Sigmoid colon (tissue), 7 donors: ENCODE results near the gene COBL. TPM values are rescaled to one million over a fixed set of nuclear protein-coding genes. Genes with fewer than 3 reads are reported as not detected.

Source experiments
- DNase-seq: peaks from one replicate; pipeline ENCODE4 v3.0.0-alpha.2; 2019
- H3K27ac ChIP-seq, 4 donors: fragments of 200-600 bp; sonication (generic); one replicate each; pipeline ENCODE4 v1.5.1; 2016 to 2019; ENCODE audit warnings: mild to moderate bottlenecking in 1 of 4
- H3K27me3 ChIP-seq, 3 donors: fragments of 200-600 bp; sonication (generic); one replicate each; pipeline ENCODE4 v1.5.1; 2019; ENCODE audit warnings: mild to moderate bottlenecking in 1 of 3
- H3K36me3 ChIP-seq, 4 donors: fragments of 200-600 bp; sonication (generic); one replicate each; pipeline ENCODE4 v1.5.1; 2016 to 2019
- H3K4me1 ChIP-seq, 4 donors: fragments of 200-600 bp; sonication (generic); one replicate each; pipeline ENCODE4 v1.5.1; 2017 to 2019
- H3K4me3 ChIP-seq, 4 donors: fragments of 200-600 bp; sonication (generic); one replicate each; pipeline ENCODE4 v1.5.1; 2017 to 2019; ENCODE audit warnings: mild to moderate bottlenecking in 2 of 4, moderate library complexity in 1 of 4
- H3K9me3 ChIP-seq, 4 donors: fragments of 200-600 bp in 3 of 4; sonication (generic) in 3 of 4; one replicate each; pipeline versions ENCODE4 v1.5.1 to v1.6.1; 2013 to 2019
- EP300 ChIP-seq, 4 donors: sonication (generic); formaldehyde crosslinking; IDR thresholded peaks; one replicate each; pipeline ENCODE4 v1.6.1; 2017; ENCODE audit warnings: antibody characterized with exemption in 4 of 4
- POLR2A ChIP-seq, 2 donors: fragments of 450-650 bp; IDR thresholded peaks; one replicate each; pipeline ENCODE4 v1.6.1; 2016; ENCODE audit warnings: antibody characterized with exemption in 2 of 2, mild to moderate bottlenecking in 2 of 2, moderate library complexity in 2 of 2
- POLR2AphosphoS5 ChIP-seq, 4 donors: sonication (generic); formaldehyde crosslinking; IDR thresholded peaks; one replicate each; pipeline ENCODE4 v1.6.1; 2017; ENCODE audit warnings: antibody characterized with exemption in 4 of 4
- WGBS, 2 donors: extraction: QIAGEN DNeasy Blood & Tissue Kit; methylation state at CpG; one replicate each; pipeline ENCODE4 v1.1.7; 2013; 5-methylcytosine and 5-hydroxymethylcytosine counted together
- intact Hi-C: fragments of 100-400 bp; cut with DNase I; formaldehyde crosslinking; loops from one replicate; pipeline ENCODE4 v1.15.1; 2023
- polyA plus RNA-seq, 3 donors: library from polyadenylated mRNA; stranded (reverse); fragments of 200-250 nt; gene quantifications; one replicate each; pipeline ENCODE4 v1.2.3, GENCODE V29; 2013
- total RNA-seq, 4 donors: library from RNA; depleted of rRNA; stranded (reverse); fragments of >200 nt; gene quantifications; one replicate each; pipeline ENCODE4 v1.1.0, GENCODE V29; 2016
- TF ChIP-seq, protein P1 (sequence below), 4 experiments: fragments of 450-650 bp in 3 of 4; fragments of 200-600 bp in 1 of 4; IDR thresholded peaks; one replicate each; pipeline ENCODE4 v1.5.1; 2016 to 2019; ENCODE audit warnings: antibody characterized with exemption in 4 of 4, mild to moderate bottlenecking in 3 of 4, moderate library complexity in 2 of 4
- donor health status: healthy with polysubstance abuse.
- donor health status: Bipolar disorder and iron deficiency.
- donor health status: healthy.

COBL gene
- total and polyA plus RNA-seq, 7 donors: 3.0 to 27.6 (median 10.0) TPM

DNA sequence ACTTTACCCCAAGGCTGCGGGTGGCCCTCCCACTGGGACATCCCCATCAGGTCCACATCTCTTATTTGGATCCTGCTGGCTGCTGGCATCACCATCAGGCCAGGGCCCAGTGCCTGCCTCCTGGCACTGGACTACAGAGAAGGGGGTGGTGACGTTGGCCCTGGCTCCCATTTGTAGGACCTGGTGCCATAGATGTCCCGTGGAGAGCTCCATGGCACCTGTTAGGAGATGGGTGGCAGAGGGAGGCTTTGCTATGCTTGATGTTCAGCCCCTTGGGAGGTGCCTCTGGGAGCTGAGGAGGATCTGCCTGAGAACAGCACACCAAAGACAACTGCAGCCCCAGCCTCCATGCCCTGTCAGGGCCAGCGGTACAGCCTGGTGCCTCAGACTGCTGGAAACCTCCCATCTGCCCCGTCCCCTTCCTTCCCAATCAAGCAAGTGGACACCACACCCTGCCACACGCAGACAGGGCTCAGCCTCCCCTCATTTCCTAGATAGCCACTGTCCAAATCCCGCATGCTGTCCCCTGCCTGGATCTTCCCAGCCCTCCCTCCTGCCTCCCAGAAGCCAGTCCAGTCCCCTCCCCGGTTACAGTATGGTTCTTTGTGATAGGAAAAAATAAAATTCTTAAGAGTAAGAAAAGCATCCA lies 303.9 kb downstream of the COBL start:
- intact Hi-C loops: no loop called here
- no peak overlapping the region for H3K4me3 ChIP-seq
- H3K9me3 ChIP-seq: no peaks in the 10 kb centered on the region
- TF ChIP-seq, protein P1, sequence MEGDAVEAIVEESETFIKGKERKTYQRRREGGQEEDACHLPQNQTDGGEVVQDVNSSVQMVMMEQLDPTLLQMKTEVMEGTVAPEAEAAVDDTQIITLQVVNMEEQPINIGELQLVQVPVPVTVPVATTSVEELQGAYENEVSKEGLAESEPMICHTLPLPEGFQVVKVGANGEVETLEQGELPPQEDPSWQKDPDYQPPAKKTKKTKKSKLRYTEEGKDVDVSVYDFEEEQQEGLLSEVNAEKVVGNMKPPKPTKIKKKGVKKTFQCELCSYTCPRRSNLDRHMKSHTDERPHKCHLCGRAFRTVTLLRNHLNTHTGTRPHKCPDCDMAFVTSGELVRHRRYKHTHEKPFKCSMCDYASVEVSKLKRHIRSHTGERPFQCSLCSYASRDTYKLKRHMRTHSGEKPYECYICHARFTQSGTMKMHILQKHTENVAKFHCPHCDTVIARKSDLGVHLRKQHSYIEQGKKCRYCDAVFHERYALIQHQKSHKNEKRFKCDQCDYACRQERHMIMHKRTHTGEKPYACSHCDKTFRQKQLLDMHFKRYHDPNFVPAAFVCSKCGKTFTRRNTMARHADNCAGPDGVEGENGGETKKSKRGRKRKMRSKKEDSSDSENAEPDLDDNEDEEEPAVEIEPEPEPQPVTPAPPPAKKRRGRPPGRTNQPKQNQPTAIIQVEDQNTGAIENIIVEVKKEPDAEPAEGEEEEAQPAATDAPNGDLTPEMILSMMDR (IDR thresholded peaks at IDR 0.05): no peak
- TF ChIP-seq POLR2A (IDR thresholded peaks at IDR 0.05) (no peak), EP300 (IDR thresholded peaks at IDR 0.05) (no peak), POLR2AphosphoS5 (IDR thresholded peaks at IDR 0.05) (no peak)
- no peaks in the 10 kb centered on the region for H3K27me3 ChIP-seq
- WGBS, 2 donors: 79 to 89% methylated on average over 8 of the region's 8 CpGs
- peaks cover 0 to 22% (median 9%) of the 10 kb centered on the region in 4 donors for H3K4me1 ChIP-seq
- H3K36me3 ChIP-seq: no peaks in the 10 kb centered on the region
- H3K27ac ChIP-seq: no peak overlapping the region
- DNase-seq: no peak

DNA sequence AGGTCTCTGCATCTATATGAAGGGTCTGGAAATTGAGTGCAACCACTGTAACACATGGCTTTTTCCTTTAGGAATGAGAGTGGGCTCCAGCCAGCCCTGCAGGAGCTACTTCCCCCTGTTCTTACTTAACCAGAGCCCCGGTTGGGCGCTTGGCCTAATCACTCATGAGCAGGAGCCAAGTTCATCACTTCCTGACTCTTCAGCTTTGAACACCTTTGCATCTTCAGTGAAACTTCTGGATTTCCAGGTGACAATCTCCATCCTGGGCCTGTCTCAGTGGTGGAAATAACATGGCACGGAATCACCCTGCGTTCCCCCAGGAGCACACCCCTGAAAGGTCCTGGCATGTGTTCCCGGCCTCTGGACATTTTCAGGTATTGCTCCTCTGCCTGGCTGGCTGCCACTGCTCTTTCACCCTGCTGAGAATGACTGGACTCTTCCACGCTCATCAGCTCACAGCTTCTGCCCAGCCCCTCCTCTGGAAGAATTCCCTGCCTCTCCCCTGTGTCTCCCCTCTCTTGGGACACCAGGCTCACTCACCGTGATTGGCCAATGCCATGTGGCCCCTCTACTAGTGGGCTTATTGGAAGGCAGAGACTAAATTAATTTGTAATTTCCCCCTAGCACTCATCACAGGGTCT lies 304.8 kb downstream of the COBL start:
- intact Hi-C loops: no loop called here
- Histone ChIP-seq H3K36me3 (no peaks in the 10 kb centered on the region), H3K9me3 (no peaks in the 10 kb centered on the region), H3K27ac (no peak overlapping the region), H3K27me3 (no peaks in the 10 kb centered on the region), H3K4me1 (peaks cover 0 to 16% (median 9%) of the 10 kb centered on the region in 4 donors), H3K4me3 (no peak overlapping the region)
- DNase-seq: no peak
- no peak for TF ChIP-seq POLR2AphosphoS5 (IDR thresholded peaks at IDR 0.05)
- TF ChIP-seq POLR2A (IDR thresholded peaks at IDR 0.05): no peak
- TF ChIP-seq, protein P1 (IDR thresholded peaks at IDR 0.05): no peak
- TF ChIP-seq EP300 (IDR thresholded peaks at IDR 0.05): no peak
- 84 to 91% methylated on average over 7 of the region's 7 CpGs for WGBS, 2 donors

DNA sequence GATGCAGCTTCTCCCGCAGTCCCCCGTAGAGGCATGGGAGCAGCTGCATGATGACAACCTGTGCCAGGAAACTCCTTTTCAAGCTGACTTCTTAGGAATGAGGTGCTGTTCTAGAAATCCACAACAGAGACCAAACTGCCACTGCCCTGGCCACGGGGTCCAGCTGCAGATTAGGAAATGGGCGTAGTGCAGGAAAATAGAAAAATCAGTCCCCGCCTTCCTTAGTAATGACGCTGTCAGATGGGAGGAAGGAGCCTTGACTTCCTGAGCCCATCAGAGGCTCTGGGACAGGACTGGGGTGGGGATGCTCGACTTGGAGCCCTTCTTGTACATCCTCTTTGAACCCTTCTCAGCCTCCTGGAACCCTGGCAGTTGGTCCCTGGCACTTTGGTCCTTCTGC lies 306.1 kb downstream of the COBL start:
- intact Hi-C loops: no loop called here
- TF ChIP-seq, protein P1 (IDR thresholded peaks at IDR 0.05): no peak
- TF ChIP-seq EP300 (IDR thresholded peaks at IDR 0.05) (no peak), POLR2AphosphoS5 (IDR thresholded peaks at IDR 0.05) (no peak), POLR2A (IDR thresholded peaks at IDR 0.05) (no peak)
- Histone ChIP-seq H3K36me3 (no peaks in the 10 kb centered on the region), H3K27ac (no peak overlapping the region), H3K4me3 (no peak overlapping the region), H3K27me3 (no peaks in the 10 kb centered on the region), H3K9me3 (no peaks in the 10 kb centered on the region), H3K4me1 (peaks cover 0 to 16% (median 9%) of the 10 kb centered on the region in 4 donors)
- WGBS, 2 donors: 78% methylated on average over 7 of the region's 7 CpGs
- no peak for DNase-seq

DNA sequence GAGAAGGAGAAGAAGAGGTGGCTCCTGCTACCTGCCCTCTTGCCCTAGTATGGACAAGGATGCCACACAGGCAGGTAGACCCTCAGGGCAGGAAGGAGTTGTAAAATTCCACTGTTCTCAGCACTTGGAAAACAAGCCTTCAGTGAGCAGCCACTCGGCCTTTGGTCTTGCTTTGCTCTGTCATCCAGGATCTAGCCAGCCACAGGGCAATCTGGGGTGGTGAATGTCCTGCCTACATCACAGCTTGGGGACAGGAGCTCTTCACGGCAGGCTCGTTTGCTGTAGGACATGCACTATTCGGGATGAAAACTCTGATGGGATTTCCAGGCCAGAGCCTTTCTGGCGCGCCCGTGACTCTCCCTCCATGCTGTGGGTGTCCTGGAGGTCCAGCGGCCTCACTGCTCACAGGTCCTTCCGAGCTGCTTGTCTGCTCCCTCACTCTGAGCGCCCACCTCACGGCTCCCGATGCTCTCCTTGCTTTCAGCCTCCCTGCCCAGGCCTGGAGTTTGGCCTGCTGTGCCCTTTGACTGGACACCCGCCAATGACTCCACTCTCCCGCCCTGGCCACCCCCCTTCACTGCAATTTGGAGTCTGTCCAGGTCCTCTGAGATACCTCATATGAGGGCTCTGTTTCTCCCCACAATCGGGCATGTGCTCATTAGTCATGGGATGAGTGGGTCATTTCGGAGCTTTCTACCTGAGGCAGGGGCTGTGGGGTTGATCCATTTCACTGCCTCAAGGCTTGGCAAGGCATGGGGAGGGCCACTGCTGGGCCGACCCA lies 306.7 kb downstream of the COBL start:
- DNase-seq: no peak
- no peak overlapping the region for H3K27ac ChIP-seq
- peaks cover 0 to 16% (median 9%) of the 10 kb centered on the region in 4 donors for H3K4me1 ChIP-seq
- no peaks in the 10 kb centered on the region for H3K27me3 ChIP-seq
- TF ChIP-seq POLR2A (IDR thresholded peaks at IDR 0.05) (no peak), EP300 (IDR thresholded peaks at IDR 0.05) (no peak), POLR2AphosphoS5 (IDR thresholded peaks at IDR 0.05) (no peak)
- TF ChIP-seq, protein P1 (IDR thresholded peaks at IDR 0.05): no peak
- H3K9me3 ChIP-seq: no peaks in the 10 kb centered on the region
- WGBS, 2 donors: 76% methylated on average over 17 of the region's 17 CpGs
- no peak overlapping the region for H3K4me3 ChIP-seq
- intact Hi-C loops: no loop called here
- no peaks in the 10 kb centered on the region for H3K36me3 ChIP-seq
